Measurements from ENCODE around the gene LBHD2. TPM values are rescaled to one million over a fixed set of nuclear protein-coding genes. Genes with fewer than 3 reads are reported as not detected.

LBHD2 gene
- total and polyA plus RNA-seq, 2 of the 13 experiments (the other 11 are each of a cell fraction or from before 2014, with no cell fraction given) = 0.67 to 1.00 TPM

- TF ChIP-seq TEAD3 (CRISPR knock-in tag; optimal IDR thresholded peaks at IDR 0.05; ENCODE audit: borderline replicate concordance) (peak; percentile 37), KAT2B (IDR thresholded peaks at IDR 0.05; ENCODE audit: borderline replicate concordance, low read depth, low read length) (no peak), FOXP4 (CRISPR knock-in tag; IDR thresholded peaks at IDR 0.05) (no peak), ZNF567 (CRISPR knock-in tag; IDR thresholded peaks at IDR 0.05; ENCODE audit: borderline replicate concordance) (no peak), ZBTB8A (CRISPR knock-in tag; IDR thresholded peaks at IDR 0.05; ENCODE audit: borderline replicate concordance, low read depth) (no peak), CCDC6 (CRISPR knock-in tag; IDR thresholded peaks at IDR 0.05) (no peak), KDM1A (CRISPR knock-in tag; IDR thresholded peaks at IDR 0.05) (no peak), ZNF564 (CRISPR knock-in tag; IDR thresholded peaks at IDR 0.05) (no peak), SRY (CRISPR knock-in tag; IDR thresholded peaks at IDR 0.05) (no peak), ZNF362 (CRISPR knock-in tag; IDR thresholded peaks at IDR 0.05; ENCODE audit: borderline replicate concordance) (0 out of 2 replicates have a peak, but pooled peaks have one; percentile 28)
These were observed 16.6 kb upstream of the LBHD2 start (continued) for GRCh38 chr14:103067231-103067954.
